A549 treated with Mapracorat at 1 μM for 4 hours (cell line): Measurements from ENCODE around the gene ZNF648. TPM values are rescaled to one million over a fixed set of nuclear protein-coding genes. Genes with fewer than 3 reads are reported as not detected.

ENCODE experiments used
- total RNA-seq: library from RNA; stranded (reverse); fragments of 200-300 nt; extraction: Qiagen RNA extraction; gene quantifications from 5 replicates; pipeline ENCODE4 v1.2.3, GENCODE V29; 2022

ZNF648 gene
- not detected in 5 replicates for total RNA-seq

GRCh38 chr1:182061594-182061993, at the start of gene ZNF648:
Gene ZNF648, minus strand, starts transcription at chr1:182061712. Its CDS starts 3,702 bp downstream, at chr1:182058010.

